ENCODE results near the gene CNPY4. TPM values are rescaled to one million over a fixed set of nuclear protein-coding genes. Genes with fewer than 3 reads are reported as not detected.
A peak's percentile ranks its signal among the peaks of the same experiment; 100 is the strongest.

Gene CNPY4
- polyA plus RNA-seq, 3 donors = 6.2 to 6.8 (median 6.2) TPM

- peaks cover 41 to 55% of the 10 kb centered on the region in 2 donors for H3K36me3 Mint-ChIP-seq
Measured at GRCh38 chr7:100156331-100157068, 37.1 kb downstream of the CNPY4 start.

GRCh38 chr7:100157069-100157333 lies 37.6 kb downstream of the CNPY4 start:
- Histone ChIP-seq H3K27ac (ENCODE audit: low read depth in 1 of 2, low read length in 2 of 2) (peak overlapping the region; percentile 32 to 58), H3K4me1 (ENCODE audit: control insufficient read depth in 1 of 2, insufficient read depth in 2 of 2, low read length in 2 of 2) (peaks cover 58 to 69% of the 10 kb centered on the region in 2 donors), H3K27me3 (ENCODE audit: control insufficient read depth in 2 of 2, insufficient read depth in 2 of 2, low read length in 2 of 2) (no peaks in the 10 kb centered on the region), H3K9me3 (replicated peaks in 1 of 2; ENCODE audit: control insufficient read depth in 1 of 2, insufficient read depth in 1 of 2, low read length in 2 of 2) (no peaks in the 10 kb centered on the region), H3K9ac (ENCODE audit: insufficient read depth, low read length, poor library complexity, severe bottlenecking) (peak overlapping the region; percentile 86), H3K4me3 (replicated peaks in 1 of 3; ENCODE audit: low read depth in 2 of 3, low read length in 3 of 3) (peak overlapping the region in 2 of 3 experiments; percentile 64 to 95), H3K4me2 (replicated peaks; ENCODE audit: extremely low read depth, low read length, poor library complexity, severe bottlenecking) (peak overlapping the region; percentile 94), H3K36me3 (replicated peaks in 1 of 2; ENCODE audit: control insufficient read depth in 1 of 2, insufficient read depth in 2 of 2, low read length in 2 of 2) (peaks cover 36 to 38% of the 10 kb centered on the region in 2 donors), H2AFZ (ENCODE audit: insufficient read depth, low read depth, low read length, poor library complexity, severe bottlenecking) (no peak overlapping the region), H4K20me1 (ENCODE audit: insufficient read depth, low read length) (peaks cover 55% of the 10 kb centered on the region), H3K79me2 (ENCODE audit: insufficient read depth, low read length) (peaks cover 60% of the 10 kb centered on the region)
- intact Hi-C loops (cut with micrococcal nuclease) = no loop called here
- TF ChIP-seq, protein P1, sequence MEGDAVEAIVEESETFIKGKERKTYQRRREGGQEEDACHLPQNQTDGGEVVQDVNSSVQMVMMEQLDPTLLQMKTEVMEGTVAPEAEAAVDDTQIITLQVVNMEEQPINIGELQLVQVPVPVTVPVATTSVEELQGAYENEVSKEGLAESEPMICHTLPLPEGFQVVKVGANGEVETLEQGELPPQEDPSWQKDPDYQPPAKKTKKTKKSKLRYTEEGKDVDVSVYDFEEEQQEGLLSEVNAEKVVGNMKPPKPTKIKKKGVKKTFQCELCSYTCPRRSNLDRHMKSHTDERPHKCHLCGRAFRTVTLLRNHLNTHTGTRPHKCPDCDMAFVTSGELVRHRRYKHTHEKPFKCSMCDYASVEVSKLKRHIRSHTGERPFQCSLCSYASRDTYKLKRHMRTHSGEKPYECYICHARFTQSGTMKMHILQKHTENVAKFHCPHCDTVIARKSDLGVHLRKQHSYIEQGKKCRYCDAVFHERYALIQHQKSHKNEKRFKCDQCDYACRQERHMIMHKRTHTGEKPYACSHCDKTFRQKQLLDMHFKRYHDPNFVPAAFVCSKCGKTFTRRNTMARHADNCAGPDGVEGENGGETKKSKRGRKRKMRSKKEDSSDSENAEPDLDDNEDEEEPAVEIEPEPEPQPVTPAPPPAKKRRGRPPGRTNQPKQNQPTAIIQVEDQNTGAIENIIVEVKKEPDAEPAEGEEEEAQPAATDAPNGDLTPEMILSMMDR (IDR thresholded peaks at IDR 0.05) = no peak
- Mint-ChIP-seq H3K27me3 (ENCODE audit: low read depth in 3 of 3) (peaks cover 0 to 9% (median 5%) of the 10 kb centered on the region in 3 donors), H3K27ac (peak overlapping the region; percentile 75 to 92 (median 83)), H3K4me3 (peak overlapping the region; percentile 78 to 91), H3K4me1 (peaks cover 56% of the 10 kb centered on the region), H3K9me3 (no peaks in the 10 kb centered on the region), H3K36me3 (peaks cover 39 to 52% of the 10 kb centered on the region in 2 donors)
- WGBS (ENCODE audit: insufficient coverage) = 75% methylated on average over 2 of the region's 5 CpGs
- DNase-seq = no peak

More at GRCh38 chr7:100156331-100157068, 37.1 kb downstream of the CNPY4 start:
- peak overlapping the region; percentile 78 to 91 for H3K4me3 Mint-ChIP-seq
- peaks cover 61% of the 10 kb centered on the region for H3K4me1 Mint-ChIP-seq
- Histone ChIP-seq H3K27ac (ENCODE audit: low read depth in 1 of 2, low read length in 2 of 2) (peak overlapping the region; percentile 32 to 58), H3K4me1 (ENCODE audit: control insufficient read depth in 1 of 2, insufficient read depth in 2 of 2, low read length in 2 of 2) (peaks cover 63 to 74% of the 10 kb centered on the region in 2 donors), H2AFZ (ENCODE audit: insufficient read depth, low read depth, low read length, poor library complexity, severe bottlenecking) (no peak overlapping the region), H3K4me2 (replicated peaks; ENCODE audit: extremely low read depth, low read length, poor library complexity, severe bottlenecking) (peak overlapping the region; percentile 94), H3K9me3 (replicated peaks in 1 of 2; ENCODE audit: control insufficient read depth in 1 of 2, insufficient read depth in 1 of 2, low read length in 2 of 2) (no peaks in the 10 kb centered on the region), H3K36me3 (replicated peaks in 1 of 2; ENCODE audit: control insufficient read depth in 1 of 2, insufficient read depth in 2 of 2, low read length in 2 of 2) (peaks cover 36 to 38% of the 10 kb centered on the region in 2 donors), H3K27me3 (ENCODE audit: control insufficient read depth in 2 of 2, insufficient read depth in 2 of 2, low read length in 2 of 2) (no peaks in the 10 kb centered on the region), H4K20me1 (ENCODE audit: insufficient read depth, low read length) (peaks cover 55% of the 10 kb centered on the region), H3K4me3 (replicated peaks in 1 of 3; ENCODE audit: low read depth in 2 of 3, low read length in 3 of 3) (peak overlapping the region in 2 of 3 experiments; percentile 64 to 95), H3K79me2 (ENCODE audit: insufficient read depth, low read length) (peaks cover 65% of the 10 kb centered on the region), H3K9ac (ENCODE audit: insufficient read depth, low read length, poor library complexity, severe bottlenecking) (peak overlapping the region; percentile 86)
- 67% methylated on average over 9 of the region's 16 CpGs for WGBS (ENCODE audit: insufficient coverage)
- H3K27me3 Mint-ChIP-seq (ENCODE audit: low read depth in 3 of 3) = peaks cover 0 to 7% (median 2%) of the 10 kb centered on the region in 3 donors
- intact Hi-C loops (cut with micrococcal nuclease) = no loop called here
- TF ChIP-seq, protein P1 (IDR thresholded peaks at IDR 0.05) = no peak
- H3K27ac Mint-ChIP-seq = peak overlapping the region; percentile 75 to 92 (median 83)
- DNase-seq = peak; percentile 41 to 59 (median 45)
- no peaks in the 10 kb centered on the region for H3K9me3 Mint-ChIP-seq
